Esophagus (tissue), 2 donors: ENCODE results near the gene TXNL1. TPM values are rescaled to one million over a fixed set of nuclear protein-coding genes. Genes with fewer than 3 reads are reported as not detected.
A peak's percentile ranks its signal among the peaks of the same experiment; 100 is the strongest.

ENCODE experiments used
- H3K27ac ChIP-seq, 2 donors: one replicate each; pipeline ENCODE4 v1.5.1; 2013; ENCODE audit warnings: low read depth in 2 of 2, mild to moderate bottlenecking in 2 of 2, inconsistent platforms in 1 of 2, low read length in 1 of 2, moderate library complexity in 1 of 2
- H3K27me3 ChIP-seq, 2 donors: one replicate each; pipeline ENCODE4 v1.6.1; 2013; ENCODE audit warnings: low read length in 2 of 2, control low read depth in 1 of 2, mild to moderate bottlenecking in 1 of 2; ENCODE audit not compliant: insufficient read depth in 2 of 2, control insufficient read depth in 1 of 2
- H3K36me3 ChIP-seq, 2 donors: one replicate each; pipeline ENCODE4 v1.6.1; 2013; ENCODE audit warnings: low read length in 1 of 2; ENCODE audit not compliant: control insufficient read depth in 2 of 2, insufficient read depth in 2 of 2
- H3K4me1 ChIP-seq, 2 donors: one replicate each; pipeline ENCODE4 v1.6.1; 2013; ENCODE audit warnings: low read length in 1 of 2; ENCODE audit not compliant: control insufficient read depth in 2 of 2, insufficient read depth in 2 of 2
- H3K4me3 ChIP-seq, 2 donors: one replicate each; pipeline ENCODE4 v1.5.1; 2013; ENCODE audit warnings: low read length in 2 of 2, mild to moderate bottlenecking in 2 of 2, low read depth in 1 of 2, moderate library complexity in 1 of 2
- H3K9me3 ChIP-seq, 2 donors: one replicate each; pipeline ENCODE4 v1.6.1; 2013; ENCODE audit warnings: mild to moderate bottlenecking in 2 of 2, low read depth in 1 of 2, low read length in 1 of 2, moderate library complexity in 1 of 2; ENCODE audit not compliant: control insufficient read depth in 2 of 2, insufficient read depth in 1 of 2
- whole genome bisulfite sequencing, 2 donors: extraction: QIAGEN DNeasy Blood & Tissue Kit; methylation state at CpG; one replicate each; pipeline ENCODE4 v1.1.7; 2013; 5-methylcytosine and 5-hydroxymethylcytosine counted together
- polyA plus RNA-seq, 2 donors: library from polyadenylated mRNA; stranded (reverse); fragments of 200-250 nt; gene quantifications; one replicate each; pipeline ENCODE4 v1.2.3, GENCODE V29; 2013
- donor health status: healthy with polysubstance abuse.
- donor health status: Bipolar disorder and iron deficiency.

Gene TXNL1
- polyA plus RNA-seq, 2 donors = 57.2 to 59.5 TPM

- no peaks in the 10 kb centered on the region for H3K27me3 ChIP-seq
- 83% methylated on average over 3 of the region's 3 CpGs for WGBS, 2 donors
- H3K27ac ChIP-seq = no peak overlapping the region
- no peaks in the 10 kb centered on the region for H3K36me3 ChIP-seq
- H3K4me1 ChIP-seq = no peaks in the 10 kb centered on the region
- no peak overlapping the region for H3K4me3 ChIP-seq
- no peaks in the 10 kb centered on the region for H3K9me3 ChIP-seq
Measured at GRCh38 chr18:56647951-56648893, 9.8 kb upstream of the TXNL1 start.

DNA sequence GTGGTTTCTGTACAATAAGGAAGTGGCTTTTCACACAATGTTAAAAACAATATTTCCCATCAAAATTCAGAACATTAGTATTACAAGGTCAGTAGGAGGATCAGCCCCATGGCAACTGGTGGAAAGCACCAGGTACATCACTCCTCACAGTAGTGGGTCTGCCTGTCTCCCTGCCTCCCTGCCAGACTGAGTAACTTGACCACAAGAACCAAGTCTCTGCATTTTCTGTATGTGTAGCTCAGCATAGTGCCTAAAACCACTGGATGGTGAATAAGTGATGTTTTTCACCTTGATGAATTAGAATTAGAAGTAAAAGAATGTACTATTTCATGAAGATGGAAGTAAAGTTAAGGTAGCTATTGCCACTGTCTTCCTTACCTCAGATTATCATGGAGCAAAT is 8.7 kb upstream of the TXNL1 start:
- no peaks in the 10 kb centered on the region for H3K9me3 ChIP-seq
- H3K4me3 ChIP-seq = no peak overlapping the region
- H3K36me3 ChIP-seq = no peaks in the 10 kb centered on the region
- H3K4me1 ChIP-seq = no peaks in the 10 kb centered on the region
- H3K27me3 ChIP-seq = no peaks in the 10 kb centered on the region
- H3K27ac ChIP-seq = no peak overlapping the region

- no peaks in the 10 kb centered on the region for H3K9me3 ChIP-seq
- no peaks in the 10 kb centered on the region for H3K27me3 ChIP-seq
- H3K4me1 ChIP-seq = no peaks in the 10 kb centered on the region
- WGBS, 2 donors = 62 to 64% methylated on average over 5 of the region's 5 CpGs
- H3K36me3 ChIP-seq = no peaks in the 10 kb centered on the region
- no peak overlapping the region for H3K27ac ChIP-seq
- no peak overlapping the region for H3K4me3 ChIP-seq
Measured at GRCh38 chr18:56645415-56646016, 7.1 kb upstream of the TXNL1 start.

DNA sequence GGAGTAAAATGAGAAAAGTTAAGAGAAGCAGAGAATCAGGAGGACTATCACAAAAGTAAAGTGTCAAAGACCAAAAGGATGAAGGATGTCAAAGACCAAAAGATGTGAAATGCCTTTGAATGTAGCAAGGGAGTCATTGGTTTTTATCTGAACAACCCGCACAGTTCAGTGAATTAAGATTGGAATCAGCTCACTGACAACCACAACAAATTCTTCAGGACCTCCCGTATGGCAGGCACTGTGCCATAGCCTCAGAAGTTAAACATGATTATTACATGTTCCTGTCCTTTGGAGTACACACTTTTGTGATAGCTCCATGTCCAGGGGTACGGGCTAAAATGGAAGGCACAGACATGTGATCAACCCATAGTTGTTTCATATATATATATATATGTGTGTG is 5.0 kb upstream of the TXNL1 start:
- Histone ChIP-seq H3K36me3 (no peaks in the 10 kb centered on the region), H3K9me3 (no peaks in the 10 kb centered on the region), H3K4me1 (no peaks in the 10 kb centered on the region), H3K27ac (no peak overlapping the region), H3K27me3 (no peaks in the 10 kb centered on the region), H3K4me3 (no peak overlapping the region)
- 88 to 91% methylated on average over 3 of the region's 3 CpGs for WGBS, 2 donors

- Histone ChIP-seq H3K27me3 (no peaks in the 10 kb centered on the region), H3K4me3 (no peak overlapping the region), H3K36me3 (no peaks in the 10 kb centered on the region), H3K9me3 (no peaks in the 10 kb centered on the region), H3K27ac (no peak overlapping the region), H3K4me1 (no peaks in the 10 kb centered on the region)
- 75% methylated on average over 8 of the region's 8 CpGs for whole genome bisulfite sequencing, 2 donors
Measured at GRCh38 chr18:56641714-56642337, 3.4 kb upstream of the TXNL1 start.

DNA sequence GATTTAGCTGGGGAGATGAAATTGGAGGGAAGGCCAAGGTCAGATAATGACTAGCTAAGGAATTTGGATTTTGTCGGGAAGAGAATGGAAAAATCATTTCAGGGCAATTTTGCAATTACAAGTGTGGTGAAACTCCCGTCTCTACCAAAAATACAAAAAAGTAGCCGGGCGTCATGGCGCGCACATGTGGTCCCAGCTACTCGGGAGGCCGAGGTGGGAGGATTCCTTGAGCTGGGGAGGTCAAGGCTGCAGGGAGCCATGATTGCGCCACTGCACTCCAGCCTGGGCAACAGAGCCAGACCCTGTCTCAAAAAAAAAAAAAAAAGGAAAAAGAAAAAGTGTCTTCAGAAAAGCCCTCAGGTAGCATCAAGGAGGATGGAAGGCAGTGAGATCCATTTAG is 1.2 kb upstream of the TXNL1 start:
- no peak overlapping the region for H3K4me3 ChIP-seq
- no peaks in the 10 kb centered on the region for H3K4me1 ChIP-seq
- no peaks in the 10 kb centered on the region for H3K27me3 ChIP-seq
- H3K27ac ChIP-seq = no peak overlapping the region
- 92 to 95% methylated on average over 9 of the region's 9 CpGs for WGBS, 2 donors
- no peaks in the 10 kb centered on the region for H3K36me3 ChIP-seq
- H3K9me3 ChIP-seq = no peaks in the 10 kb centered on the region

GRCh38 chr18:56639104-56639381 is 651 bp upstream of the TXNL1 start:
- Histone ChIP-seq H3K4me3 (peak overlapping the region; percentile 96 to 99), H3K4me1 (no peaks in the 10 kb centered on the region), H3K36me3 (no peaks in the 10 kb centered on the region), H3K27ac (peak overlapping the region; percentile 89 to 96), H3K27me3 (no peaks in the 10 kb centered on the region), H3K9me3 (no peaks in the 10 kb centered on the region)
- WGBS, 2 donors = 14 to 23% methylated on average over 6 of the region's 6 CpGs

- H3K27me3 ChIP-seq = no peaks in the 10 kb centered on the region
- H3K4me3 ChIP-seq = peak overlapping the region; percentile 96 to 99
- no peaks in the 10 kb centered on the region for H3K36me3 ChIP-seq
- H3K4me1 ChIP-seq = no peaks in the 10 kb centered on the region
- H3K27ac ChIP-seq = peak overlapping the region; percentile 99
- WGBS, 2 donors = 0 to 1% methylated on average over 18 of the region's 18 CpGs
- no peaks in the 10 kb centered on the region for H3K9me3 ChIP-seq
Measured at GRCh38 chr18:56637711-56638231, 621 bp downstream of the TXNL1 start.

DNA sequence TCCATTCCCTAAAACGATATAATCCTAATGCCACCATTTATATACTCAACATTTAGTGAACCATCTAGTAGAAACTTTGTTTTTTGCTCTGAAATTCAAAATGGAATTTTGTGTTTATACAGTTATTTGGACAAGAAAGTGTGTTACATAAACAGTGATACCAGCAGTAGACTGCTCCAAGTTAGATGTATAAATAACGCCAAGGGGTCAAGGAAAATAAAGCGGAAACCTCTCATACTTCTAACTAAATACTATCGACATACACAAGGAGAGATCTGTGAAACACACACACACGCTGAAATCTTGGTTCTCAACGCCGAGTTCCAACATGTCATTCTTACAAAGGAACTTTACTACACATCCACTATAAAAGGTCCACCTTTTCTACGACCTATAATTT is 1.2 kb downstream of the TXNL1 start:
- H3K36me3 ChIP-seq = no peaks in the 10 kb centered on the region
- no peaks in the 10 kb centered on the region for H3K27me3 ChIP-seq
- H3K27ac ChIP-seq = no peak overlapping the region
- no peaks in the 10 kb centered on the region for H3K4me1 ChIP-seq
- 4 to 7% methylated on average over 8 of the region's 8 CpGs for WGBS, 2 donors
- H3K9me3 ChIP-seq = no peaks in the 10 kb centered on the region
- H3K4me3 ChIP-seq = peak overlapping the region; percentile 96 to 99
